ENCODE measurements around the gene PLA2G4C.

The PLA2G4C gene

GRCh38 chr19:48029431-48029830 is 81.2 kb downstream of the PLA2G4C start:
- no peak for DNase-seq
- no peak overlapping the region for H3K4me3 ChIP-seq (ENCODE audit: low read length)
- TF ChIP-seq EZH2phosphoT487 (IDR thresholded peaks at IDR 0.05; ENCODE audit: low read length) (no peak), EZH2 (optimal IDR thresholded peaks at IDR 0.05; ENCODE audit: low read depth, low read length) (no peak), CTCF (IDR thresholded peaks at IDR 0.05; ENCODE audit: low read length) (no peak)

GRCh38 chr19:48025480-48025879 is 85.1 kb downstream of the PLA2G4C start:
- Histone ChIP-seq H3K79me2 (ENCODE audit: low read length) (no peaks in the 10 kb centered on the region), H2AFZ (ENCODE audit: low read length) (no peak overlapping the region), H4K20me1 (ENCODE audit: insufficient read depth, low read length) (no peaks in the 10 kb centered on the region), H3K4me3 (ENCODE audit: low read length) (no peak overlapping the region), H3K4me2 (ENCODE audit: low read depth, low read length) (no peak overlapping the region), H3K9ac (ENCODE audit: low read length) (no peak overlapping the region), H3F3A (ENCODE audit: insufficient read depth, low read length) (no peaks in the 10 kb centered on the region), H3K27ac (ENCODE audit: low read length) (no peak overlapping the region), H3K27me3 (replicated peaks; ENCODE audit: insufficient read depth, low read length) (peaks cover 77% of the 10 kb centered on the region), H3K9me3 (replicated peaks; ENCODE audit: insufficient read depth, low read length) (no peaks in the 10 kb centered on the region), H3K36me3 (replicated peaks; ENCODE audit: insufficient read depth, low read length) (no peaks in the 10 kb centered on the region), H3K9me2 (replicated peaks; ENCODE audit: insufficient read depth, low read length) (no peaks in the 10 kb centered on the region), H3K4me1 (ENCODE audit: low read length) (no peaks in the 10 kb centered on the region)
- DNase-seq, result no peak
- TF ChIP-seq EZH2 (optimal IDR thresholded peaks at IDR 0.05; ENCODE audit: low read depth, low read length) (no peak), EZH2phosphoT487 (IDR thresholded peaks at IDR 0.05; ENCODE audit: low read length) (no peak), CTCF (IDR thresholded peaks at IDR 0.05; ENCODE audit: low read length) (no peak)

More at GRCh38 chr19:48029431-48029830, 81.2 kb downstream of the PLA2G4C start:
- Histone ChIP-seq H2AFZ (ENCODE audit: low read length) (no peak overlapping the region), H3F3A (ENCODE audit: insufficient read depth, low read length) (no peaks in the 10 kb centered on the region), H3K27ac (ENCODE audit: low read length) (no peak overlapping the region), H3K27me3 (replicated peaks; ENCODE audit: insufficient read depth, low read length) (peaks cover 90% of the 10 kb centered on the region), H3K9me3 (replicated peaks; ENCODE audit: insufficient read depth, low read length) (no peaks in the 10 kb centered on the region), H3K4me1 (ENCODE audit: low read length) (no peaks in the 10 kb centered on the region), H3K79me2 (ENCODE audit: low read length) (no peaks in the 10 kb centered on the region), H4K20me1 (ENCODE audit: insufficient read depth, low read length) (no peaks in the 10 kb centered on the region), H3K9ac (ENCODE audit: low read length) (no peak overlapping the region), H3K4me2 (ENCODE audit: low read depth, low read length) (no peak overlapping the region), H3K36me3 (replicated peaks; ENCODE audit: insufficient read depth, low read length) (no peaks in the 10 kb centered on the region), H3K9me2 (replicated peaks; ENCODE audit: insufficient read depth, low read length) (no peaks in the 10 kb centered on the region)

GRCh38 chr19:48023518-48023917 is 87.1 kb downstream of the PLA2G4C start:
- Histone ChIP-seq H3K27me3 (replicated peaks; ENCODE audit: insufficient read depth, low read length) (peaks cover 83% of the 10 kb centered on the region), H3K9ac (ENCODE audit: low read length) (no peak overlapping the region), H3K4me1 (ENCODE audit: low read length) (no peaks in the 10 kb centered on the region), H3K36me3 (replicated peaks; ENCODE audit: insufficient read depth, low read length) (no peaks in the 10 kb centered on the region), H4K20me1 (ENCODE audit: insufficient read depth, low read length) (no peaks in the 10 kb centered on the region), H3K79me2 (ENCODE audit: low read length) (no peaks in the 10 kb centered on the region), H3K9me3 (replicated peaks; ENCODE audit: insufficient read depth, low read length) (no peaks in the 10 kb centered on the region), H3K4me3 (ENCODE audit: low read length) (no peak overlapping the region), H2AFZ (ENCODE audit: low read length) (no peak overlapping the region), H3K9me2 (replicated peaks; ENCODE audit: insufficient read depth, low read length) (no peaks in the 10 kb centered on the region), H3K27ac (ENCODE audit: low read length) (no peak overlapping the region), H3K4me2 (ENCODE audit: low read depth, low read length) (no peak overlapping the region), H3F3A (ENCODE audit: insufficient read depth, low read length) (no peaks in the 10 kb centered on the region)
- DNase-seq, result no peak
- TF ChIP-seq EZH2 (optimal IDR thresholded peaks at IDR 0.05; ENCODE audit: low read depth, low read length), result no peak
- TF ChIP-seq EZH2phosphoT487 (IDR thresholded peaks at IDR 0.05; ENCODE audit: low read length), result no peak
- TF ChIP-seq CTCF (IDR thresholded peaks at IDR 0.05; ENCODE audit: low read length), result no peak

All from MM.1S (cell line).